ENCODE results near the gene ZNF225.
"Not testable (repeated sequence)": the region's sequence is repeated elsewhere in the genome, so short reads cannot be mapped to it uniquely, and the experiment has no call there.

Gene ZNF225

DNA sequence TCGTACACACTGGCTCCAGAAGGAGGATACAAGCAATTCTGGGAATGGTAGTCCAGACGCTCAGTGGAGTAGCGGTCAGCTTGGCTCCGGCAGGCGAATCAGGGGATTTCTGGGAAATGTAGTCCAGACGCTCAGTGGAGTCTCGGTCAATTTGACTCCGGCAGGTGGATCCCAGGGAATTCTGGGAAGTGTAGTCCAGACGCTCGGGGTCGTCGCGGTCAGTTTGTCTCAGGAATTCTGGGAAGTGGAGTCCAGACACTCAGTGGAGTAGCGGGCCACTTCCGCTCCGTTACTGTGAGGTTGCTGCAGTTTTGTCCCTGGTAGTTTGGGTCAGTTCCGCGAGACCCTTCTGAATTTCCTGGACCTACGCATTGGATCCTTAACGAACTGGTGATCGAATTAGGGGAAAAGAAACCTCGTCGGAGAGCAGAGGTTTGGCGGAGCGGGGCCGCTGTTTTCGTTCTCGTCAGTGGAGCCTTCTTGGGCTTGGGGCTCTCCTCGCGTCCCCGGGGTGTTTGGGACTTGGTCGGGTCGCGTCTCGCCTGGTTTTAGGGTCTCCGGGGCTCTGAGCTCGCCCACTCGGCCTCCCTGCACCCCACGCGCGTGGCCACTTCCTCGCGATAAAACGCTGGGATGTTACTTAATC is at the start of gene ZNF225:
TSS of gene ZNF225 (plus strand) at position 262 of the 646 bp plus-strand sequence. CDS start 2,429 bp downstream, outside the sequence.
- DNase-seq (ENCODE audit: low read depth in 3 of 3): peak; percentile 58 to 75 (median 67)

DNA sequence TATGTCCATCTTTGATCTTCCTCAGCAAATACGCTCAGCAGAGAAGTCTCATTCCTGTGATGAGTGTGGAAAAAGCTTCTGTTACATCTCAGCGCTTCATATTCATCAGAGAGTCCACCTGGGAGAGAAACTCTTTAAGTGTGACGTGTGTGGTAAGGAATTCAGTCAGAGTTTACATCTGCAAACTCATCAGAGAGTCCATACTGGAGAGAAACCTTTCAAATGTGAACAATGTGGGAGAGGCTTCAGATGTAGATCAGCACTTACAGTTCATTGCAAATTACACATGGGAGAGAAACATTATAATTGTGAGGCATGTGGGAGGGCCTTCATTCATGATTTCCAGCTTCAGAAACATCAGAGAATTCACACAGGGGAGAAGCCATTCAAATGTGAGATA is 46.9 kb upstream of the ZNF225 start:
- no peak for DNase-seq (ENCODE audit: low read depth in 3 of 3)

DNA sequence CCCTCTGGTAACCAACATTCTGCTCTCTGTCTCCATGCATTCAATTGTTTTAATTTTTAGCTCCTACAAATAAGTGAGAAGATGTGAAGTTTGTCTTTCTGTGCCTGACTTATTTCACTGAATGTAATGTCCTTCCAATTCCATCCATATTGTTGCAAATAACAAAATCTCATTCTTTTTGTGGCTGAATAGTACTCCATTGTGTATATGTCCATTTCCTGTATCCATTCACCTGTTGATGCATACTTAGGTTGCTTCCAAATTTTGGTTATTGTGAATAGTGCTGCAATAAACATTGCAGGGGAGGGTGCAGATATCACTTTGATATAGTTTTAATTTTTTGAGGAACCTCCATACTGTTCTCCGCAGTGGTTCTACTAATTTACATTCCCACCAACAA is 43.8 kb upstream of the ZNF225 start:
- DNase-seq (ENCODE audit: low read depth in 3 of 3): no peak

DNA sequence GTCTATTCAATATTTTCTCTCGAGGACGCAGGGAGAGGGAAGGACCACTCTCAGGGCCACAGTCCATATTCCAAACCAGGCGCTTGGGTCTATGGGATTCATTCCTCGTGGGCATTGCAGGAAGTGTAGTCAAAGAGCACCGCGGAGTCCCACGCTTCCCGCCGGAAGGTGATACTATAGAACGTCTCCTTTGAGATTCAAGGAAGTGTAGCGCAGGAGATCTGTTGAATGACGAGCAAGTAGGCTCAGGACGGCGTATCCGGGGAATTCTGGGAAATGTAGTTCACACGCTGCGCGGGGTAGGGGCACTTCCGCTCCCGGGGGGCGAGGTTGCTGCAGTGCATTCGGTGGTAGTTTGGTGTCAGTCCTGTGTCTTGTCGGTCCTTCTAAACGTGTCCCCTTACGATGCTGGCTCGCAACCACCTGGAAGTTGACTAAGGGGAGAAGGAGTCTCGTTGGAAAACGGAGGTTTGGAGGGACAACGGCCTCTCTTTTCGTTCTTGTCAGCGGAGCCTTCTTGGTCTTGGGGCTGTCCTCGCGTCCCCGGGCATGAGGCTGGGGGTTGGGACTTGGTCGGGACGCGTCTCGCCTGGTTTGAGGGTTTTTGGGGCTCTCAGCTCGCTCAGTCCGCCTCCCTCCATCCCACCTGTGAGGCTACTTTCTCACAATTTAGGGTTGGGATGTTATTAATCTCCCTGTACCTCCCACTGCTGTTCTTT is 41.2 kb upstream of the ZNF225 start, which contains the start of gene ZNF284:
TSS of gene ZNF284 (plus strand) at position 336 of the 719 bp plus-strand sequence. CDS start 4,231 bp downstream, outside the sequence.
- peak in 2 of 3 experiments; percentile 69 to 77 for DNase-seq (ENCODE audit: low read depth in 3 of 3)

DNA sequence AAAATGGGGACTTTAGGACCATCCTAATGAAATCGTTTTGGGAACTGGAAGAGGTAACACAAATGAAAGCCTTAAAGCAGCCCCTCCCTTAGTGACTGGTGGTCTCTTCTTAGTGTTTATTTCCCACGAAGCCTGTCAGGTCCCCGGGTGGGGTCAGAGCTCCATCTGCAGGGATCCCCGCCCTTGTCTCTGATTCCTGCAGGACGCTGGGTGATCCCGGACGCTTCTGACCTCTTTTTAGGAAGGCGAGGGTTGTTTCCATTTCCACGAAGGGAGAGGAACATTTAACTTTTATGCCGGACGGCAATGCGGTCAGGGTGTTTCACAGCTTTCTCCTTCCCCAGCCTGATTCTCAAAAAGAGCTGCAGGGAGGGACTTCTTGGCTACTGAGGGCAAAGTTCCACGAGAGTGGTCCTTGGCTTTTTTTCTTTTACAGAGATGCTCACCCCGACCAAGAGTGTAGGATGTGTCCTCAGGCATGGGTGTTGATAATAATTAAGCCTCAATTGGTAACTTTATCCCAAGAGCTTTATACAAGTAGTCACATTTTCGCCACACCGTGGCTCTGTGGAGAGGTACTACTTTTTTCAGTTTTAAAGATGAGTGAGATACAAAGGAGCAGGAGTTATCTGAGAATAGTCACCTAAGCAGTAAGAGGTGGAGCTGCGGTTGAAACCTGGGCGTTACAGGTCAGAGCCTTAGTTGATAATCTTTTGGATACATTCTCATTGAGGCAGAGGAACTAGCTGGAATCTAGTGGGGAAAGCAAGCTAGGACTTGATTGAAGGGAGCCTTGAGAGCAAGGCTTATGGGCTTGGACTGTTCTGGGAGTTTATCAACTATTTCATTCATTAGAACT is 40.4 kb upstream of the ZNF225 start:
- DNase-seq (ENCODE audit: low read depth in 3 of 3): no peak

DNA sequence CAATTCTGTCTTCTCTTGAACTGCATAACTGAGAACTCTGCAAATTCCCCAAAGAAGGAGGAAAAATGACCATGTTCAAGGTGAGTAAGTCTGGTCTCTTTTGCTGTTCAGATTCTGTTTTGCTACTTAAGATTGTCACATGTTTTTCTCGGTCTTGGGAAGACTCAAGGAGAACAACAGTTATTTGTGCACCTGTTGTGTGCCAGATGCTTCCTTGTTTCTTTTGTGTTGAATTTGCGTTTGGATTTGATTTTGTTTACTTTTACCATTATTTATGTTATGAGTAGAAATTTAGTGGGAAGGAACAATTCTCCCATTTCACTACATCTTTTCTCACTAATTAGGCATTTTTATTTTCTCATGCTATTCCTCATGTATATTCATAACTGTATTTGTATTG is 36.9 kb upstream of the ZNF225 start:
- no peak for DNase-seq (ENCODE audit: low read depth in 3 of 3)

DNA sequence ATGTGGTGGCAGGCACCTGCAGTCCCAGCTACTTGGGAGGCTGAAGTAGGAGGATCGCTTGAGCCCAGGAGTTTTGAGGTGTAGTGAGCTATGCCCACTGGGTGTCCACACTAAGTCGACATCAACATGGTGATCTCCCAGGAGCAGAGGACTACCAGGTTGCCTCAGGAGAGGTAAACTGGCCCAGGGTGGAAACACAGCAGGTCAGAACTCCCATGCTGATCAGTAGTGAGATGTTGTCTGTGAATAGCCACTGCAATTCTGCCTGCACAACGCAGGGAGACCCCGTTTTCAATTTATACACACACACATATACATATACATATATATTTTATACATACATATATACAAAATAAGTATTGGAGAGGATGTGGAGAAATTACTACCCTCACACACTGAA is 21.1 kb upstream of the ZNF225 start:
- DNase-seq (ENCODE audit: low read depth in 3 of 3): no peak

DNA sequence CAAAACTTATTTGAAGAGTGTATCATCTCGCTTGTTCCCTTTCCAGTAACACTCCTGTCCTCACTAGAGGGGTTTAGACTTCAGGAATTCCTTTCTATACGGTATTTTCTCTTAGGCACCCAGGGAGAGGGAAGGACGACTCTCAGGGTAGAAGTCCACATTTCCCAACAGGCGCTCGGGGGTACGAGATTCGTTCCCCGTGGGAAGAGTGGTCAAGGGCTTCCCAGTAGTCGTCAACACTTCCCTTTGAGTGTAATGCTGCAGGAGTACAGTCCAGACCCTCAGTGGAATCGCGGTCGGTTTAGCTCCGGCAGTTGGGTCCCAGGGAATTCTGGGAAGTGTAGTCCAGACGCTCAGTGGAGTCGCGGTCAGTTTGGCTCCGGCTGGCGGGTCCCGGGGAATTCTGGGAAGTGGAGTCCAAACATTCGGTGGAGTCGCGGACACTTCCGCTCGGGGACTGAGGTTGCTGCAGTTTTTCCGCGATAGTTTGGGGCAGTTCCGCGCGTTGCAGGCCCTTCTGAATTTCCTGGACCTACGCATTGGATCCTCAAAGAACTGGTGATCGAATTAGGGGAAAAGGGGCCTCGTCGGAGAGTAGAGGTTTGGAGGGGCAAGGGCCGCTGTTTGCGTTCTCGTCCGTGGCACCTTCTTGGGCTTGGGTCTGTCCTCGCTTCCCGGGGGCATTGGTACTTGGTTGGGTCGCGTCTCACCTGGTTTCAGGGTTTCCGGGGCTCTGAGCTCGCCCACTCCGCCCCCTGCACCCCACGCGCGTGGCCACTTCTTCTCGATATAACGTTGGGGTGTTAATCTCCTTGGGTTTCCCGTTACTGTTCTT is 19.1 kb upstream of the ZNF225 start, which contains the start of gene ZNF224:
TSS of gene ZNF224 (plus strand) at position 431 of the 835 bp plus-strand sequence. CDS start 3,513 bp downstream, outside the sequence.
- peak; percentile 59 to 67 (median 63) for DNase-seq (ENCODE audit: low read depth in 3 of 3)

DNA sequence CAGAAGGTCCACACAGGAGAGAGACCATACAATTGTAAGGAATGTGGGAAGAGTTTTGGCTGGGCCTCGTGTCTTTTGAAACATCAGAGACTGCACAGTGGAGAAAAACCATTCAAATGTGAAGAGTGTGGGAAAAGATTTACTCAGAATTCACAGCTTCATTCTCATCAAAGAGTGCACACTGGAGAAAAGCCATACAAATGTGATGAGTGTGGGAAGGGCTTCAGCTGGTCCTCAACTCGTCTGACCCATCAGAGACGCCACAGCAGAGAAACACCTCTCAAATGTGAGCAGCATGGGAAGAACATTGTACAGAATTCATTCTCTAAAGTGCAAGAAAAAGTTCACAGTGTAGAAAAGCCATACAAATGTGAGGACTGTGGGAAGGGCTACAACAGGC is 5.4 kb upstream of the ZNF225 start:
- no peak for DNase-seq (ENCODE audit: low read depth in 3 of 3)

DNA sequence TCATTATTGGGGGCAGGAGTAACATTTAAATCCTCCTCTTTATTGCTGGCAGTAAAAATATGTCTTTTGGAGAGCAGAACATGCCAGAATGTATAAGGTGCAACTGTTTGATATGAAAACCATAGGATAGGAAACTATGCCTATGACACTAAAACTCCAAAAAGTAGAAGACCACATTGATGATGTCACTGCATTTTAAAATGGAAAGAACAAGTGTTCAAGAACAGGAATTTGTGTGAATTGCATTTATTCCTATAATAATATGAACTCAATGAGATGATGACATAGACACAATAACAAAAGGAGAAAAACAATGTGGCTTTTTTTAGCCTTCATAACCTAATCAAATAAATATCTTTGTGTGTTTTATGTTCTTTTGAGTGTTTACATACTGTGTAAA is 3.7 kb upstream of the ZNF225 start:
- DNase-seq (ENCODE audit: low read depth in 3 of 3): no peak

DNA sequence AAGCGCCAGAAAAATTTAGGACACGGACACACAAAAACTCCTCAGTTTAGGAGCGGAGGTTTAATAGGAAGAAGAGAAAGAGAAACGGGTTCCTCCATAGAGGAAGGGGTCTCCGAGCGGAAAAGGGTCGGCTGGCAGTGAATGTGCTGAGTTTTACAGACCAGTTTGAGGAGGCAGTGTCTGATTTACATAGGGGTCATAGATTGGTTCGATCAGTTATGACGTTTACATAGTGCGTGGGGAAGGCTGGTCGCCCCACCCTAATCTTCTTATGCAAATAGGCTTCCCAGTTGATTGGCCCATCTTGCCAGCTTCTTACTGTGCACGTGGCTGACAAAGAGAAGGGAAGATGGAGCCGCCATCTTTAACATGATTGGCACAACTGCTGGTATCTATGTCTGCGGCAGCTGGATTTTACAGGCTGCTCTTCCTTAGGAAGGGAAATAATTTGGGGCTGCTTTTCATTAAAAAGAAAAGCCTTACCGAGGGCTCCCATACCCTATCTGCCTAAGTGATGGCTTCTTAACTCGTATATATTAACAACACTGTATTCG is 1.2 kb upstream of the ZNF225 start:
- no peak for DNase-seq (ENCODE audit: low read depth in 3 of 3)

DNA sequence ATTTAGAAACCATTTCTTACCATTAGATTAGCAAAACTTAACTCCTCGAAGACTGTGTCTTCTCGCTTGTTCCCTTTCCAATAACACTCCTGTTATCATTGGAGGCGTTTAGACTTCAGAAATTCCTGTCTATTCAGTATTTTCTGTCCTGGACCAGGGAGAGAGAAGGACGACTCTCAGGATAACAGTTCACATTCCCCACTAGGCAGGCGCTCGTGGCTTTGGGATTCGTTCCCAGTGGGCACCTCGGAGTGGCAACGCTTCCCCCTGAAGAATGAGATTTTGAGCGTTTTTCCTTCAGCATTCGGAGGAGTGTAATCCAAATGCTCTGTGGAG is 429 bp upstream of the ZNF225 start:
- DNase-seq (ENCODE audit: low read depth in 3 of 3): no peak

DNA sequence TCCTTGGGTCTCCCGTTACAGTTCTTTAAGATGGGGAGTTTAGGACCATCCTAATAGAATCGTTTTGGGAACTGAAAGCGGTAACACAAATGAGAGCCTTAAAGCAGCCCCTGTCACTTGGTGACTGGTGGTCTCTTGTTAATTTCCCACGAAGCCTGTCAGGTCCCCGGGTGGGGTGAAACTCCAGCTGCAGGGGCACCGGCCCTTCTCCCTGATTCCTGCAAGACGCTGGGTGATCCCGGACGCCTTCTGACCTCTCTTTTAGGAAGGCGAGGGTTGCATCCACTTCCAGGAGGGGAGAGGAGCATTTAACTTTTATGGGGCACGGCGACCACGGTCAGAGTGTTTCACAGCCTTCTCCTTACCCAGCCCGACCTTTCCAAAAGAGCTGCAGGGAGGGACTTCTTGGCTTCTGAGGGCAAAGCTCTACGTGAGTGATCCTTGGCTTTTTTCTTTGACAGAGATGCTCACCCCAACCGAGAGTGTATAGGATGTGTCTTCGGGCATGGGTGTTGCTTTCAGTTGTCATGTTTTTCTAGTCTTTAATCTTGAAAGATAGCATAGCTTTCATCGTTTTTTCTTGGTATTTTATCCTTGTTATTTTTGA is 688 bp downstream of the ZNF225 start:
- DNase-seq (ENCODE audit: low read depth in 3 of 3): no peak

DNA sequence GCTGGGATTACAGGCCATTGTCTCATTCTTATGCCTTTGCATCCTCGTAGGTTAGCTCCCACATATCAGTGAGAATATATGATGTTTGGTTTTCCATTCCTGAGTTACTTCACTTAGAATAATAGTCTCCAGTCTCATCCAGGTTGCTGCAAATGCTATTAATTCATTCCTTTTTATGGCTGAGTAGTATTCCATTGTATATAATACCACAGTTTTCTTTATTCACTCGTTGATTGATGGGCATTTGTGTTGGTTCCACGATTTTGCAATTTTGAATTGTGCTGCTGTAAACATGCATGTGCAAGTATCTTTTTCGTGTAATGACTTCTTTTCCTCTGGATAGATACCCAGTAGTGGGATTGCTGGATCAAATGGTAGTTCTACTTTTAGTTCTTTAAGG is 8.0 kb downstream of the ZNF225 start:
- not testable (repeated sequence) for DNase-seq (ENCODE audit: low read depth in 3 of 3)

DNA sequence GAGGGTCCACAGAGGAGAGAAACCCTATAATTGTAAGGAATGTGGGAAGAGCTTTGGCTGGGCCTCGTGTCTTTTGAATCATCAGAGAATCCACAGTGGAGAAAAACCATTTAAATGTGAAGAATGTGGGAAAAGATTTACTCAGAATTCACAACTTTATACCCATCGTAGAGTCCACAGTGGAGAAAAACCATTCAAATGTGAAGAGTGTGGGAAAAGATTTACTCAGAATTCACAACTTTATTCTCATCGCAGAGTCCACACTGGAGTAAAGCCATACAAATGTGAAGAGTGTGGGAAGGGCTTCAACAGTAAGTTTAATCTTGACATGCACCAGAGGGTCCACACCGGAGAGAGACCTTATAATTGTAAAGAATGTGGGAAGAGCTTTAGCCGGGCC is 18.8 kb downstream of the ZNF225 start:
- no peak for DNase-seq (ENCODE audit: low read depth in 3 of 3)

DNA sequence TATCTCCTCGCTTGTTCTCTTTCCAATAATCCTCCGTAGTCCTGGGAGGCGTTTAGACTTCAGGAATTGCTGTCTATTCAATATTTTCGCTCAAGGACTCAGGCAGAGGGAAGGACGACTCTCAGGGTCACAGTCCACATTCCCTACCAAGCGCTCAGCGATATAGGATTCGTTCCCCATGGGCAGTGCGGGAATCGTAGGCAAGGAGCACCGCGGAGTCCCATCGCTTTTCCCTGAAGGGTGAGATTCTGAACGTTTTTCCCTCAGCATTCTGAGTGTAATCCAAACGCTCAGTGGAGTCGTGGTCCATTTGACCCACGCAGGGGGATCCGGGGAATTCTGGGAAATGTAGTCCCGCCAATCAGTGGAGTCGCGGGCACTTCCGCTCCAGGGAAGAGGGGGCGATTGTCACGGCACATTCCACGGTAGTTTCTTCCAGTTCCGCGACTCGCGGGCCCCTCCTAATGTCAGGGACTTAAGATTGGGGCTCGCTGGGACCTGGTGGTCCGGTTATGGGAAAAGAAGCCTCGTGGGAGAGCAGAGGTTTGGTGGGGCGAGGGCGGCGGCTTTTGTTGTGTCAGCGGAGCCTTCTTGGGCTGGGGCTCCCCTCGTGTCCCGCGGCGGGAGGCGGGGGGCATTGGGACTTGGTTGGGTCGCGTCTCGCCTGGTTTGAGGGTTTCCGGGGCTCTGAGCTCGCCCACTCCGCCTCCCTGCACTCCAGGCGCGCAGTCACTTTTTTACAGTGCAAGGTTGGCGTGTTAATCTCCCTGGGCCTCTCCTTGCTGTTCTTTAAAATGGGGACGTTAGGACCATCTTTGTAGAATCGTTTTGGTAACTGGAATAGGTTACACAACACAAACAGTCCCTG is 28.2 kb downstream of the ZNF225 start, which contains the start of gene ZNF234:
TSS of gene ZNF234 (plus strand) at position 364 of the 868 bp plus-strand sequence. CDS start 3,079 bp downstream, outside the sequence.
- DNase-seq (ENCODE audit: low read depth in 3 of 3): peak; percentile 38 to 65 (median 62)

DNA sequence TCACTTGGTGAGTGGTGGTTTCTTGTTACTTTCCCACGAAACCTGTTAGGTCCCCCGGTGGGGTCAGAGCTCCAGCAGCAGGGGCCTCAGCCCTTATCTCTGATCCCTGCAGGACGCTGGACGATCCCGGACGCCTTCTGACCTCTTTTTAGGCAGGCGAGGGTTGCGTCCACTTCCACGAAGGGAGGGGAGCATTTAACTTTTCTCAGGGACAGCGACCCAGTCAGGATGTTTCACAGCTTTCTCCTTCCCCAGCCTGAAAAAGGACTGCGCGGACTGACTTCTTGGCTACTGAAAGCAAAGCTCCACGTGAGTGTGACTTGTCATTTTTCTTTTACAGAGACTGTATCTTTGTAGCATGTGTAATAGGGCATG is 28.8 kb downstream of the ZNF225 start:
- DNase-seq (ENCODE audit: low read depth in 3 of 3): no peak

DNA sequence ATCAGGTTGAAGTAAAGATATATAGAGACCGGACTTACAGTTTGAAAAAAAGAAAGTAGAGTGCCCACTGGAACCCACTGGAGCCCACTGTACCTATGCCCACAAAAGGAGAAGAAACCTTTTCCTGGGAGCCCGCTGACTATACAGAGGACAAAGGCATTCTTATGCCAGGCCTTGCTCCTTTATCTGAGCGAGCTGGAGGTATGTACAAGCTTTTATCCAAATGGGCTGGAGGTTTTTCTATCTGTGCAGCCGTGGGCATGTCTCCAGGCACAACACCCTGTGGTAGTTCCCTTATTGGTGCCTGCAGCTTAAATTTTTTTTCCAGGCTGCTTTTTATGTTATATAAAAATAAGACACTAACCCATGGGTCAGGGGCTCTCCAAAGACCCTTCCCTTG is 36.6 kb downstream of the ZNF225 start:
- no peak for DNase-seq (ENCODE audit: low read depth in 3 of 3)

DNA sequence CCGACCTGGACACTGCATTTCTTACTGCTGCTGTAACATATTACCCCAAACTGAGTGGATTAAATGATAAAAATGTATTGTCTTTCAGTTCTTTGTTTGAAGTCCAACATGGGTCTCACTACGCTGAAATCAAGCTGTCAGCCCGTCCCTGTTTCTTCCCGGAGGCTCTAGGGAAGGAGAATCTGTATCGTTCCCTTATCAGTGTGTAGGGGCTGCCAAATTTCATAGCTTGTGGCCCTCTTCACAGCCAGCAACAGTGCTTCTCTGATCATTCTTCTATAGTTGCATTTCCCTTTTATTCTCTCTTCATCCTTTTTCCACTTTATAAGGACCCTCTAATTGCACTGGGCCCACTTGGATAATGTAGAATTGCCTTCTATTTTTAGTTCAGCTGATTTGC is 38.3 kb downstream of the ZNF225 start:
- DNase-seq (ENCODE audit: low read depth in 3 of 3): no peak

DNA sequence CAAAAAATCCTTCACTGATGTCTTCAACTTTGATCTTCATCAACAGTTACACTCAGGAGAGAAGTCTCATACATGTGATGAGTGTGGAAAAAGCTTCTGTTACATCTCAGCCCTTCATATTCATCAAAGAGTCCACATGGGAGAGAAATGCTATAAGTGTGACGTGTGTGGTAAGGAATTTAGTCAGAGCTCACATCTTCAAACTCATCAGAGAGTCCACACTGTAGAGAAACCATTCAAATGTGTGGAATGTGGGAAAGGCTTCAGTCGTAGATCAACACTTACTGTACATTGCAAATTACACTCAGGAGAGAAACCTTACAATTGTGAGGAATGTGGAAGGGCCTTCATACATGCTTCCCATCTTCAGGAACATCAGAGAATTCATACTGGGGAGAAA is 43.3 kb downstream of the ZNF225 start:
- DNase-seq (ENCODE audit: low read depth in 3 of 3): no peak

Data from stimulated activated CD4-positive, alpha-beta T cell treated with anti-CD3 and anti-CD28 coated beads, TNF-alpha, amount 100 ng/mL, for 4 hours (primary cell).